SK-N-SH treated with all-trans-retinoic acid at 6 μM for 48 hours (cell line): ENCODE data around the gene PRSS2.

ENCODE experiments used
- ATAC-seq: fragments of 200-7000 bp; cut with Tn5 transposase; 3 replicates; pipeline ENCODE4 v1.9.1; 2020; ENCODE audit warnings: mild to moderate bottlenecking, moderate library complexity
- OSR1 ChIP-seq: fragments of 250-450 bp; sonication (Bioruptor Pico); IDR thresholded peaks from 2 replicates; pipeline ENCODE4 v1.8.0; 2022; ENCODE audit warnings: moderate library complexity, mild to moderate bottlenecking, inconsistent platforms
- POU6F1 ChIP-seq: fragments of 250-450 bp; sonication (Bioruptor Pico); IDR thresholded peaks from 2 replicates; pipeline ENCODE4 v1.8.0; 2021; ENCODE audit warnings: low read depth, mild to moderate bottlenecking, moderate library complexity, borderline replicate concordance
- PPARA ChIP-seq: fragments of 250-450 bp; sonication (Bioruptor Pico); IDR thresholded peaks from 2 replicates; pipeline ENCODE4 v1.5.0; 2020; ENCODE audit warnings: mild to moderate bottlenecking, borderline replicate concordance
- RARB ChIP-seq: fragments of 250-450 bp; sonication (Bioruptor Pico); IDR thresholded peaks from 2 replicates; pipeline ENCODE4 v1.8.0; 2021; ENCODE audit warnings: mild to moderate bottlenecking, moderate library complexity
- SNAI2 ChIP-seq: fragments of 250-450 bp; sonication (Bioruptor Pico); IDR thresholded peaks from 2 replicates; pipeline ENCODE4 v1.5.0; 2020; ENCODE audit warnings: mild to moderate bottlenecking, moderate library complexity
- TCF4 ChIP-seq: fragments of 250-450 bp; sonication (Bioruptor Pico); IDR thresholded peaks from 2 replicates; pipeline ENCODE4 v1.8.0; 2021; ENCODE audit warnings: mild to moderate bottlenecking, moderate library complexity, borderline replicate concordance
- ZFP3 ChIP-seq: fragments of 250-450 bp; sonication (Bioruptor Pico); IDR thresholded peaks from 2 replicates; pipeline ENCODE4 v1.5.0; 2020; ENCODE audit warnings: mild to moderate bottlenecking, moderate library complexity
- ZFP30 ChIP-seq: fragments of 450-650 bp; formaldehyde crosslinking; IDR thresholded peaks from 2 replicates; pipeline ENCODE4 v1.5.0; 2022; ENCODE audit warnings: mild to moderate bottlenecking, moderate library complexity
- ZNF8 ChIP-seq: fragments of 450-650 bp; formaldehyde crosslinking; IDR thresholded peaks from 2 replicates; pipeline ENCODE4 v1.5.0; 2020; ENCODE audit warnings: mild to moderate bottlenecking, moderate library complexity
- TF ChIP-seq, protein P1 (sequence below): fragments of 250-450 bp; sonication (Bioruptor Pico); IDR thresholded peaks from 2 replicates; pipeline ENCODE4 v1.8.0; 2020; ENCODE audit warnings: mild to moderate bottlenecking, moderate library complexity, borderline replicate concordance

Gene PRSS2

GRCh38 chr7:142822714-142823113 lies 51.9 kb downstream of the PRSS2 start:
- ATAC-seq: no peak
- TF ChIP-seq PPARA (CRISPR knock-in tag) (no peak), ZFP3 (CRISPR knock-in tag) (no peak), TCF4 (no peak), ZFP30 (CRISPR knock-in tag) (no peak), POU6F1 (no peak), ZNF8 (CRISPR knock-in tag) (no peak), SNAI2 (CRISPR knock-in tag) (no peak), OSR1 (CRISPR knock-in tag) (no peak), RARB (CRISPR knock-in tag) (no peak)
- TF ChIP-seq, protein P1, sequence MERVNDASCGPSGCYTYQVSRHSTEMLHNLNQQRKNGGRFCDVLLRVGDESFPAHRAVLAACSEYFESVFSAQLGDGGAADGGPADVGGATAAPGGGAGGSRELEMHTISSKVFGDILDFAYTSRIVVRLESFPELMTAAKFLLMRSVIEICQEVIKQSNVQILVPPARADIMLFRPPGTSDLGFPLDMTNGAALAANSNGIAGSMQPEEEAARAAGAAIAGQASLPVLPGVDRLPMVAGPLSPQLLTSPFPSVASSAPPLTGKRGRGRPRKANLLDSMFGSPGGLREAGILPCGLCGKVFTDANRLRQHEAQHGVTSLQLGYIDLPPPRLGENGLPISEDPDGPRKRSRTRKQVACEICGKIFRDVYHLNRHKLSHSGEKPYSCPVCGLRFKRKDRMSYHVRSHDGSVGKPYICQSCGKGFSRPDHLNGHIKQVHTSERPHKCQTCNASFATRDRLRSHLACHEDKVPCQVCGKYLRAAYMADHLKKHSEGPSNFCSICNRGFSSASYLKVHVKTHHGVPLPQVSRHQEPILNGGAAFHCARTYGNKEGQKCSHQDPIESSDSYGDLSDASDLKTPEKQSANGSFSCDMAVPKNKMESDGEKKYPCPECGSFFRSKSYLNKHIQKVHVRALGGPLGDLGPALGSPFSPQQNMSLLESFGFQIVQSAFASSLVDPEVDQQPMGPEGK (CRISPR knock-in tag): no peak
